Measurements from ENCODE around the gene CELSR2. TPM values are rescaled to one million over a fixed set of nuclear protein-coding genes. Genes with fewer than 3 reads are reported as not detected.

Gene CELSR2
- total RNA-seq, 2 donors from 2014 or later = 7.3 to 7.5 TPM

DNA sequence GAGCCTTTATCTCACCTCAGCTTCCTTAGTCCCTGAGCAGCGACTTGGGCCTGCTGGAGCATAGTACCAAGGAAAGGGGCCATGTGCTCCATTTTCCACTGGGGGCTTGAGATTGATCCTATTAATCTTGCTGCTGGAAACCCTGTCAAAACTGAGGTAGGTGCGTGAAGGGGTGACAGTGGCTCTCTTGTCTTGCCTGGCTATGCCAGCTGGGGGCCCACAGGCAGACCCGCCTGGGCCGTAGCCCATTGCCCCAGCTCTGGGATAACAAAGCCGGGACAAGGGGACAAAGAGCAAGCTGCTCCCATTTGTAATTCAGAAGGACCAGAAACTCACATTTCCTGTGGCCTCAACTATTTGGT, 10.3 kb upstream of the CELSR2 start:
- Histone ChIP-seq H3K36me3 (replicated peaks in 1 of 2; ENCODE audit: insufficient read depth in 1 of 2, low read depth in 2 of 2) (peaks cover 5 to 37% of the 10 kb centered on the region in 2 donors), H3K27ac (peak overlapping the region in 1 of 4 donors; percentile 33), H3K4me1 (peaks cover 29% of the 10 kb centered on the region), H3K9me3 (no peaks in the 10 kb centered on the region), H3K4me3 (no peak overlapping the region), H3K27me3 (no peaks in the 10 kb centered on the region)
- intact Hi-C loops (cut with DNase I) = no loop called here
- no peak for TF ChIP-seq POLR2A (IDR thresholded peaks at IDR 0.05)
- no peak for TF ChIP-seq CTCF (IDR thresholded peaks at IDR 0.05)
- no peak for ATAC-seq
- DNase-seq = no peak
- 71 to 76% methylated on average over 5 of the region's 5 CpGs for WGBS, 2 donors

GRCh38 chr1:109239409-109240068, 9.8 kb upstream of the CELSR2 start:
- Histone ChIP-seq H3K36me3 (replicated peaks in 1 of 2; ENCODE audit: insufficient read depth in 1 of 2, low read depth in 2 of 2) (peaks cover under 1 to 34% of the 10 kb centered on the region in 2 donors), H3K4me1 (peaks cover 29% of the 10 kb centered on the region), H3K27me3 (no peaks in the 10 kb centered on the region), H3K9me3 (no peaks in the 10 kb centered on the region), H3K4me3 (no peak overlapping the region), H3K27ac (peak overlapping the region in 3 of 4 donors; percentile 25 to 33 (median 28))
- intact Hi-C loops (cut with DNase I) = no loop called here
- WGBS, 2 donors = 51 to 53% methylated on average over 6 of the region's 6 CpGs
- peak in 3 of 4 donors; percentile 49 to 60 (median 50) for DNase-seq
- peak; percentile 65 for ATAC-seq
- no peak for TF ChIP-seq POLR2A (IDR thresholded peaks at IDR 0.05)
- TF ChIP-seq CTCF (IDR thresholded peaks at IDR 0.05) = peak; percentile 11 to 57 (median 40)

DNA sequence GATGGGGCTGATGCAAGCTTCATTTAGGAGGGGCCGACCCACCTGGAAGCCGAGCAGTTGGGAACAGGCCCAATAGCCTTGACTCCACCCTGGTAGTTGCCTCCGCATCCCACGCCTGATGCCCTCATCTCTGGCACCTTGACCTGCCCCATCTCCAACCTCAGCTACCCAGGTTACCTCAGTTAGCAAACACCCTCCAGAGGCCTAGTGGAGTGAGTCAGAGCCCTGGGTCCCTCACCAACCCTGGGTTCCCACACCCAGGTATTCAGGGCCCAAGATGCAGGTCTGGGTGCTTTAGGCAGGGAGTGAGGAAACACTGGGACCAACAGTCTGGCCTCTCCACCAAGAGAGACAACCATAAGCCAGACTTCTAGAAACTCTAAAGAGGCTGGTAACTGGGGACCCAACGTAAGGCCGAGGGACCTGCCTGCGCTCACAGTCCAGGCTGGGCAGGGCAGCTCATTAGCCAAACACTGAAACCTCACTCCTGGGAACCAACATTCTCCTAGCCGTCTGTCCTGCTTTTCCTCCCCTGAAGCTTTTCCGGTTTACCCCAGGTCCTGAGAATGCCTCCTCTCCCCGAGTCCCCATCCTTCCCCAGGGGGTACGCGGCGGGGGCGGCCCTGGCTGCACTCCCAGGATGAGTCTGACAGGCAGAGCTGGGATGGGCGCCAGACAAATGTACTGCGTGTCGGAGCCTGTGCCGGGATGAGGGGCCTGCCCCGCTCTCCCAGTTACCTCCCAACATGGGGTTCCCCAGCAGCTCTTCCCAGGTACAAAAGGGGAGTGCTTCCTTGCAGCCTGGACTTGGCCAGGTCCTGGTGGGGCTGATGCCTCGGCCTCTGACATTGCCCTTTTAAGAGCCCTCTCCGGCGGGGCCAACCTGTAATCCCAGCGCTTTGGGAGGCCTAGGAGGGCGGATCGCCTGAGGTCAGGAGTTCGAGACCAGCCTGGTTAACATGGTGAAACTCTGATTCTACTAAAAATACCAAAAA, 8.9 kb upstream of the CELSR2 start:
- H3K27ac ChIP-seq = peak overlapping the region in 3 of 4 donors; percentile 25 to 53 (median 33)
- ATAC-seq (peak; percentile 72), DNase-seq (peak; percentile 60 to 78 (median 68))
- no peaks in the 10 kb centered on the region for H3K27me3 ChIP-seq
- H3K4me3 ChIP-seq = no peak overlapping the region
- H3K9me3 ChIP-seq = no peaks in the 10 kb centered on the region
- TF ChIP-seq CTCF (IDR thresholded peaks at IDR 0.05) (no peak), POLR2A (IDR thresholded peaks at IDR 0.05) (peak in 1 of 3 donors; percentile 8)
- H3K36me3 ChIP-seq (replicated peaks in 1 of 2; ENCODE audit: insufficient read depth in 1 of 2, low read depth in 2 of 2) = peaks cover 0 to 26% of the 10 kb centered on the region in 2 donors
- peaks cover 29% of the 10 kb centered on the region for H3K4me1 ChIP-seq
- 24% methylated on average over 17 to 26 of the region's 26 CpGs for WGBS, 2 donors
- intact Hi-C loops (cut with DNase I) = no loop called here

- TF ChIP-seq CTCF (IDR thresholded peaks at IDR 0.05) = no peak
- TF ChIP-seq POLR2A (IDR thresholded peaks at IDR 0.05) = no peak
- H3K27me3 ChIP-seq = no peaks in the 10 kb centered on the region
- no peak for DNase-seq
- H3K36me3 ChIP-seq (replicated peaks in 1 of 2; ENCODE audit: insufficient read depth in 1 of 2, low read depth in 2 of 2) = peaks cover 0 to 18% of the 10 kb centered on the region in 2 donors
- H3K4me1 ChIP-seq = peaks cover 29% of the 10 kb centered on the region
- H3K9me3 ChIP-seq = no peaks in the 10 kb centered on the region
- 20 to 25% methylated on average over 6 of the region's 6 CpGs for WGBS, 2 donors
- intact Hi-C loops (cut with DNase I) = no loop called here
- no peak overlapping the region for H3K4me3 ChIP-seq
- H3K27ac ChIP-seq = no peak overlapping the region
- no peak for ATAC-seq
These were observed 8.0 kb upstream of the CELSR2 start for GRCh38 chr1:109241344-109241743.
